Spinal cord (tissue), 10 donors: Measurements from ENCODE around the gene FAM131B. TPM values are rescaled to one million over a fixed set of nuclear protein-coding genes. Genes with fewer than 3 reads are reported as not detected.

Experiments
- DNase-seq, 6 donors: peaks; one replicate each; pipeline versions ENCODE4 v3.0.0 to v3.0.0-alpha.2; 2013 to 2015; ENCODE audit warnings: low spot score in 6 of 6, low read depth in 4 of 6
- H3K27ac ChIP-seq: one replicate; pipeline ENCODE4 v1.5.1; 2013; ENCODE audit warnings: low read depth, low read length, control low read depth
- H3K27me3 ChIP-seq: one replicate; pipeline ENCODE4 v1.6.1; 2013; ENCODE audit warnings: low read length; ENCODE audit not compliant: control insufficient read depth, insufficient read depth
- H3K36me3 ChIP-seq: one replicate; pipeline ENCODE4 v1.6.1; 2013; ENCODE audit warnings: low read length; ENCODE audit not compliant: control insufficient read depth, insufficient read depth
- H3K4me1 ChIP-seq: one replicate; pipeline ENCODE4 v1.6.1; 2013; ENCODE audit warnings: low read length; ENCODE audit not compliant: control insufficient read depth, insufficient read depth
- H3K4me3 ChIP-seq: one replicate; pipeline ENCODE4 v1.5.1; 2013; ENCODE audit warnings: low read depth, low read length, control low read depth
- H3K9me3 ChIP-seq: one replicate; pipeline ENCODE4 v1.6.1; 2013; ENCODE audit warnings: low read length; ENCODE audit not compliant: control insufficient read depth, insufficient read depth
- WGBS: methylation state at CpG from one replicate; pipeline ENCODE4 v1.1.5; 2013; ENCODE audit warnings: missing lambda C conversion rate; ENCODE audit not compliant: insufficient coverage; 5-methylcytosine and 5-hydroxymethylcytosine counted together
- polyA plus RNA-seq, 2 donors: library from polyadenylated mRNA; unstranded; fragments of 120-200 nt; gene quantifications; one replicate each; pipeline ENCODE4 v1.2.1, GENCODE V29; 2013; ENCODE audit not compliant: insufficient read length in 2 of 2
- total RNA-seq, 2 donors: library from RNA; depleted of rRNA in 1 of 2; stranded (reverse); fragments of 120-200 nt in 1 of 2; fragments of >200 nt in 1 of 2; gene quantifications; one replicate each; pipeline versions ENCODE4 v1.2.3 to v1.2.4, GENCODE V29; 2013 to 2014
- donor health status: healthy.

Gene FAM131B
- total and polyA plus RNA-seq, 4 donors: 26.7 to 112 (median 80.5) TPM

GRCh38 chr7:143390104-143390772 is 27.7 kb upstream of the FAM131B start:
- H3K4me3 ChIP-seq: no peak overlapping the region
- WGBS: 76% methylated on average over 8 of the region's 10 CpGs
- peaks cover 35% of the 10 kb centered on the region for H3K4me1 ChIP-seq
- no peaks in the 10 kb centered on the region for H3K27me3 ChIP-seq
- H3K27ac ChIP-seq: no peak overlapping the region
- peaks cover 81% of the 10 kb centered on the region for H3K36me3 ChIP-seq
- no peaks in the 10 kb centered on the region for H3K9me3 ChIP-seq
- DNase-seq: no peak

- Histone ChIP-seq H3K36me3 (peaks cover 85% of the 10 kb centered on the region), H3K9me3 (no peaks in the 10 kb centered on the region), H3K27ac (no peak overlapping the region), H3K4me1 (peaks cover 36% of the 10 kb centered on the region), H3K27me3 (no peaks in the 10 kb centered on the region), H3K4me3 (no peak overlapping the region)
- DNase-seq: no peak
- 93% methylated on average over 14 of the region's 15 CpGs for WGBS
Measured at GRCh38 chr7:143389316-143390103, 27.0 kb upstream of the FAM131B start.

GRCh38 chr7:143388491-143389101 is 26.1 kb upstream of the FAM131B start:
- no peak overlapping the region for H3K4me3 ChIP-seq
- H3K27me3 ChIP-seq: no peaks in the 10 kb centered on the region
- peaks cover 43% of the 10 kb centered on the region for H3K4me1 ChIP-seq
- H3K9me3 ChIP-seq: no peaks in the 10 kb centered on the region
- WGBS: 91% methylated on average over 28 of the region's 28 CpGs
- no peak overlapping the region for H3K27ac ChIP-seq
- peaks cover 88% of the 10 kb centered on the region for H3K36me3 ChIP-seq
- no peak for DNase-seq

- Histone ChIP-seq H3K4me3 (no peak overlapping the region), H3K27ac (no peak overlapping the region), H3K4me1 (peaks cover 49% of the 10 kb centered on the region), H3K36me3 (peaks cover 90% of the 10 kb centered on the region), H3K9me3 (no peaks in the 10 kb centered on the region), H3K27me3 (no peaks in the 10 kb centered on the region)
- WGBS: 95% methylated on average over 6 of the region's 10 CpGs
- no peak for DNase-seq
Measured at GRCh38 chr7:143388051-143388450, 25.5 kb upstream of the FAM131B start.

GRCh38 chr7:143387156-143387975 is 24.9 kb upstream of the FAM131B start:
- no peaks in the 10 kb centered on the region for H3K27me3 ChIP-seq
- H3K4me3 ChIP-seq: no peak overlapping the region
- WGBS: 84% methylated on average over 18 of the region's 23 CpGs
- peaks cover 91% of the 10 kb centered on the region for H3K36me3 ChIP-seq
- no peak for DNase-seq
- H3K27ac ChIP-seq: no peak overlapping the region
- H3K9me3 ChIP-seq: no peaks in the 10 kb centered on the region
- H3K4me1 ChIP-seq: peaks cover 56% of the 10 kb centered on the region

GRCh38 chr7:143385891-143386781 is 23.6 kb upstream of the FAM131B start:
- H3K27me3 ChIP-seq: no peaks in the 10 kb centered on the region
- H3K4me1 ChIP-seq: peaks cover 55% of the 10 kb centered on the region
- H3K36me3 ChIP-seq: peaks cover 82% of the 10 kb centered on the region
- DNase-seq: no peak
- H3K4me3 ChIP-seq: no peak overlapping the region
- H3K27ac ChIP-seq: no peak overlapping the region
- WGBS: 70% methylated on average over 19 of the region's 19 CpGs
- no peaks in the 10 kb centered on the region for H3K9me3 ChIP-seq

GRCh38 chr7:143384661-143385631 is 22.4 kb upstream of the FAM131B start:
- peaks cover 70% of the 10 kb centered on the region for H3K36me3 ChIP-seq

GRCh38 chr7:143384148-143384547 is 21.6 kb upstream of the FAM131B start:
- DNase-seq: no peak
- no peak overlapping the region for H3K27ac ChIP-seq
- H3K9me3 ChIP-seq: no peaks in the 10 kb centered on the region
- peaks cover 62% of the 10 kb centered on the region for H3K4me1 ChIP-seq
- H3K36me3 ChIP-seq: peaks cover 62% of the 10 kb centered on the region
- 90% methylated on average over 5 of the region's 5 CpGs for WGBS
- no peak overlapping the region for H3K4me3 ChIP-seq
- no peaks in the 10 kb centered on the region for H3K27me3 ChIP-seq

More at GRCh38 chr7:143384661-143385631, 22.4 kb upstream of the FAM131B start:
- H3K27ac ChIP-seq: no peak overlapping the region
- H3K27me3 ChIP-seq: no peaks in the 10 kb centered on the region
- H3K9me3 ChIP-seq: no peaks in the 10 kb centered on the region
- H3K4me3 ChIP-seq: no peak overlapping the region
- 73% methylated on average over 13 of the region's 14 CpGs for WGBS
- peaks cover 54% of the 10 kb centered on the region for H3K4me1 ChIP-seq
- peak in 1 of 6 donors; percentile 0 for DNase-seq
